Panc1 (cell line): ENCODE measurements around the gene INIP. TPM values are rescaled to one million over a fixed set of nuclear protein-coding genes. Genes with fewer than 3 reads are reported as not detected.

ENCODE experiments used
- ATAC-seq: fragments of 200-7000 bp; cut with Tn5 transposase; 2 replicates; pipeline ENCODE4 v1.9.1; 2020; ENCODE audit warnings: mild to moderate bottlenecking, moderate library complexity
- BruUV-seq: library from RNA; stranded (reverse); fragments of 400-500 nt; replicated peaks from 2 replicates; lab custom pipeline; 2021; lab: Mats Ljungman, UMichigan
- CTCF ChIA-PET: fragments of 300-600 bp; sonication (Branson Sonifier 250); formaldehyde crosslinking; loops from one replicate; lab custom pipeline; 2022; ENCODE audit warnings: antibody characterized with exemption; lab: Charles Lee
- POLR2A ChIA-PET: fragments of 300-600 bp; sonication (Branson Sonifier 250); formaldehyde crosslinking; loops from one replicate; lab custom pipeline; 2022; ENCODE audit warnings: antibody characterized with exemption; lab: Charles Lee
- DNase-seq: peaks from one replicate; pipeline ENCODE4 v3.0.0-alpha.2; 2010; ENCODE audit warnings: low read depth, low spot score
- H3K27ac ChIP-seq: 2 replicates; pipeline ENCODE4 v1.5.1; 2011; ENCODE audit warnings: mild to moderate bottlenecking, low read length, inconsistent platforms
- H3K27me3 ChIP-seq: fragments of 200-500 bp; sonication (Bioruptor generic); 2 replicates; pipeline ENCODE4 v1.6.0; 2014; ENCODE audit warnings: low read length, inconsistent platforms; ENCODE audit not compliant: control insufficient read depth, insufficient read depth
- H3K36me3 ChIP-seq: fragments of 200-500 bp; sonication (Bioruptor generic); 2 replicates; pipeline ENCODE4 v1.5.1; 2014; ENCODE audit warnings: inconsistent platforms, mild to moderate bottlenecking, low read length, moderate library complexity; ENCODE audit not compliant: control insufficient read depth, insufficient read depth
- H3K4me1 ChIP-seq: 2 replicates; pipeline ENCODE4 v1.5.1; 2011; ENCODE audit warnings: inconsistent platforms, mild to moderate bottlenecking, low read length, moderate library complexity; ENCODE audit not compliant: control insufficient read depth, insufficient read depth
- H3K4me3 ChIP-seq, 2 experiments: 2 replicates each; pipeline ENCODE4 v1.5.1; 2011 to 2012; ENCODE audit warnings: low read depth in 2 of 2, low read length in 2 of 2, mild to moderate bottlenecking in 2 of 2, inconsistent platforms in 1 of 2, moderate library complexity in 1 of 2
- H3K9me3 ChIP-seq: fragments of 200-500 bp; sonication (Bioruptor generic); 2 replicates; pipeline ENCODE4 v1.5.1; 2014; ENCODE audit warnings: low read depth, mild to moderate bottlenecking, inconsistent platforms, low read length, moderate library complexity; ENCODE audit not compliant: control insufficient read depth, insufficient read depth
- POLR2AphosphoS5 ChIP-seq: IDR thresholded peaks from 2 replicates; pipeline ENCODE4 v1.6.1; 2012; ENCODE audit warnings: mild to moderate bottlenecking, low read depth, low read length, moderate library complexity
- SIN3A ChIP-seq: IDR thresholded peaks from 2 replicates; pipeline ENCODE4 v1.6.1; 2012; ENCODE audit warnings: low read depth, mild to moderate bottlenecking, low read length, moderate library complexity, borderline replicate concordance; ENCODE audit not compliant: insufficient read depth
- TCF7L2 ChIP-seq: IDR thresholded peaks from 2 replicates; pipeline ENCODE4 v1.6.1; 2011; ENCODE audit warnings: mild to moderate bottlenecking, low read depth, low read length, inconsistent platforms
- in situ Hi-C: cut with HindIII; loops from 2 replicates; pipeline ENCODE4 v1.10.0; 2016; ENCODE audit warnings: low sequenced_read_pairs, low pct_unique_long_range_greater_than_20kb
- intact Hi-C: fragments of 100-400 bp; cut with micrococcal nuclease; formaldehyde crosslinking; loops from one replicate; pipeline ENCODE4 v1.10.0; 2022; ENCODE audit not compliant: unreplicated experiment
- total RNA-seq: library from RNA; stranded (reverse); gene quantifications from one replicate; pipeline ENCODE4 v1.2.1, GENCODE V29; 2021; ENCODE audit not compliant: unreplicated experiment
- TF ChIP-seq, protein P1 (sequence below), 2 experiments: IDR thresholded peaks; 2 replicates each; pipeline ENCODE4 v1.6.1; 2011 to 2012; ENCODE audit warnings: low read depth in 2 of 2, control low read depth in 1 of 2, low read length in 1 of 2, mild to moderate bottlenecking in 1 of 2, moderate library complexity in 1 of 2; ENCODE audit not compliant: insufficient read depth in 1 of 2
- TF ChIP-seq, protein P2 (sequence below): fragments of 450-650 bp; IDR thresholded peaks from 2 replicates; pipeline ENCODE4 v1.5.1; 2017; ENCODE audit warnings: mild to moderate bottlenecking

INIP gene
- total RNA-seq, 1 experiment from 2014 or later, result 20.0 TPM

DNA sequence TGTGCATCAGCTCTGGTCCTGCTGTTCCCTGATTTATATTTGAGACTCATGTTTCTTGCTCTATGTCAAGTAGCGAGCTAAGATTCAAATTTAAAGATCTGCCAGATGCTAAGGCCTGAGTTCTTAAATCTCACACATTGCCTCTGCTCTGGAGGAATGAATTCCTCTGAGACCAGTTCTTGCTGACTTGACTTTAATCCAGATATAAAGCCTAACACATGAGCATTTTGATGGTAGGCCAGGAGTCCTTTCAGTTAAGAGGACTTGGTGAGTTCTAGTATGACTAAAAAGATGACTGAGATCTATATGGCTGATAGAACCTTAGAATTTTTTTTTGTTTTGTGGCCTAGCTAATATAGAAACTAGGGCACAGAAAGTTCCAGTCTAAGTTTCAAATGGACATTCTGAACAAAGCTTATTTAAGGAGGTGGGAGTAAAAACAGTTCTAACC lies 1.3 kb upstream of the INIP start:
- no peak overlapping the region for H3K27ac ChIP-seq
- DNase-seq (no peak), ATAC-seq (no peak)
- CTCF ChIA-PET, result no interaction called here
- in situ Hi-C loops, result no loop called here
- no peak for TF ChIP-seq POLR2AphosphoS5
- TF ChIP-seq, protein P1, sequence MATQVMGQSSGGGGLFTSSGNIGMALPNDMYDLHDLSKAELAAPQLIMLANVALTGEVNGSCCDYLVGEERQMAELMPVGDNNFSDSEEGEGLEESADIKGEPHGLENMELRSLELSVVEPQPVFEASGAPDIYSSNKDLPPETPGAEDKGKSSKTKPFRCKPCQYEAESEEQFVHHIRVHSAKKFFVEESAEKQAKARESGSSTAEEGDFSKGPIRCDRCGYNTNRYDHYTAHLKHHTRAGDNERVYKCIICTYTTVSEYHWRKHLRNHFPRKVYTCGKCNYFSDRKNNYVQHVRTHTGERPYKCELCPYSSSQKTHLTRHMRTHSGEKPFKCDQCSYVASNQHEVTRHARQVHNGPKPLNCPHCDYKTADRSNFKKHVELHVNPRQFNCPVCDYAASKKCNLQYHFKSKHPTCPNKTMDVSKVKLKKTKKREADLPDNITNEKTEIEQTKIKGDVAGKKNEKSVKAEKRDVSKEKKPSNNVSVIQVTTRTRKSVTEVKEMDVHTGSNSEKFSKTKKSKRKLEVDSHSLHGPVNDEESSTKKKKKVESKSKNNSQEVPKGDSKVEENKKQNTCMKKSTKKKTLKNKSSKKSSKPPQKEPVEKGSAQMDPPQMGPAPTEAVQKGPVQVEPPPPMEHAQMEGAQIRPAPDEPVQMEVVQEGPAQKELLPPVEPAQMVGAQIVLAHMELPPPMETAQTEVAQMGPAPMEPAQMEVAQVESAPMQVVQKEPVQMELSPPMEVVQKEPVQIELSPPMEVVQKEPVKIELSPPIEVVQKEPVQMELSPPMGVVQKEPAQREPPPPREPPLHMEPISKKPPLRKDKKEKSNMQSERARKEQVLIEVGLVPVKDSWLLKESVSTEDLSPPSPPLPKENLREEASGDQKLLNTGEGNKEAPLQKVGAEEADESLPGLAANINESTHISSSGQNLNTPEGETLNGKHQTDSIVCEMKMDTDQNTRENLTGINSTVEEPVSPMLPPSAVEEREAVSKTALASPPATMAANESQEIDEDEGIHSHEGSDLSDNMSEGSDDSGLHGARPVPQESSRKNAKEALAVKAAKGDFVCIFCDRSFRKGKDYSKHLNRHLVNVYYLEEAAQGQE (IDR thresholded peaks at IDR 0.05; ENCODE audit: insufficient read depth in 1 of 2, low read depth in 2 of 2, low read length in 1 of 2), result no peak
- TF ChIP-seq TCF7L2, result no peak
- no peak for TF ChIP-seq SIN3A
- TF ChIP-seq, protein P2, sequence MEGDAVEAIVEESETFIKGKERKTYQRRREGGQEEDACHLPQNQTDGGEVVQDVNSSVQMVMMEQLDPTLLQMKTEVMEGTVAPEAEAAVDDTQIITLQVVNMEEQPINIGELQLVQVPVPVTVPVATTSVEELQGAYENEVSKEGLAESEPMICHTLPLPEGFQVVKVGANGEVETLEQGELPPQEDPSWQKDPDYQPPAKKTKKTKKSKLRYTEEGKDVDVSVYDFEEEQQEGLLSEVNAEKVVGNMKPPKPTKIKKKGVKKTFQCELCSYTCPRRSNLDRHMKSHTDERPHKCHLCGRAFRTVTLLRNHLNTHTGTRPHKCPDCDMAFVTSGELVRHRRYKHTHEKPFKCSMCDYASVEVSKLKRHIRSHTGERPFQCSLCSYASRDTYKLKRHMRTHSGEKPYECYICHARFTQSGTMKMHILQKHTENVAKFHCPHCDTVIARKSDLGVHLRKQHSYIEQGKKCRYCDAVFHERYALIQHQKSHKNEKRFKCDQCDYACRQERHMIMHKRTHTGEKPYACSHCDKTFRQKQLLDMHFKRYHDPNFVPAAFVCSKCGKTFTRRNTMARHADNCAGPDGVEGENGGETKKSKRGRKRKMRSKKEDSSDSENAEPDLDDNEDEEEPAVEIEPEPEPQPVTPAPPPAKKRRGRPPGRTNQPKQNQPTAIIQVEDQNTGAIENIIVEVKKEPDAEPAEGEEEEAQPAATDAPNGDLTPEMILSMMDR, result no peak
- no peak overlapping the region for H3K4me3 ChIP-seq
- H3K4me1 ChIP-seq, result no peaks in the 10 kb centered on the region; the same call in 1 of the 2 replicates
- BruUV-seq, result no TSS peak
- H3K36me3 ChIP-seq, result no peaks in the 10 kb centered on the region
- intact Hi-C loops, result loop anchor here (10.0 kb wide), 1 partner anchor 76 kb away; no protein-coding TSS in a partner anchor
- no peaks in the 10 kb centered on the region for H3K27me3 ChIP-seq
- POLR2A ChIA-PET, result no interaction called here
- H3K9me3 ChIP-seq, result no peaks in the 10 kb centered on the region

DNA sequence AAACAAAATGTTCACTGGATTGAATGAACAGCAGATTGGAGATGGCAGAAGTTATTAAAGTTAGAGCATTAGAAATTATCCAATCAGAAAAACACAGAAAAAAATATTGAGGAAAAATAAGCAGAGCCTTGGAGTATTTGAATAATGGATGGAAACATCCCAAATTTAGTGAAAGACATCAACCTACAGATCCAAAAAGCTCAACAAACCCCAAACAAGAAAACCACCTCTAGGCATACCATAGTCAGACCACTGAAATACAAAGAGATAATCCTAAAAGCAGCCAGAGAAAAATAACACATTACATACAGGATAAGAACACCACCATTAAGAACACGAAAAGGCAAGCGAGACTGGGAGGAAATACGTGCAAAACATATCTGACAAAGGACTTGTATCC lies 5.2 kb downstream of the INIP start:
- Histone ChIP-seq H3K4me3 (no peak overlapping the region), H3K36me3 (no peaks in the 10 kb centered on the region), H3K27me3 (no peaks in the 10 kb centered on the region), H3K4me1 (no peaks in the 10 kb centered on the region; the same call in 1 of the 2 replicates), H3K27ac (no peak overlapping the region), H3K9me3 (no peaks in the 10 kb centered on the region)
- no peak for ATAC-seq
- intact Hi-C loops (loop anchor here (10.0 kb wide), 1 partner anchor 82 kb away; no protein-coding TSS in a partner anchor), in situ Hi-C loops (no loop called here)
- no peak for DNase-seq
- ChIA-PET POLR2A (no interaction called here), CTCF (interaction anchor here (0.6 kb wide), 1 partner anchor 249 kb away, joined by 3 read pairs; no protein-coding TSS in a partner anchor)
- TF ChIP-seq, protein P2, result no peak
- TF ChIP-seq, protein P1 (IDR thresholded peaks at IDR 0.05; ENCODE audit: insufficient read depth in 1 of 2, low read depth in 2 of 2, low read length in 1 of 2), result no peak
- no peak for TF ChIP-seq POLR2AphosphoS5
- no peak for TF ChIP-seq SIN3A
- TF ChIP-seq TCF7L2, result no peak
- no TSS peak for BruUV-seq
